NCI-H446 treated with DMSO at 0.1 percent for 48 hours (cell line): ENCODE measurements around the gene TCHP.
"Not testable (repeated sequence)": the region's sequence is repeated elsewhere in the genome, so short reads cannot be mapped to it uniquely, and the experiment has no call there.

Experiments used
- DNase-seq: peaks from one replicate; lab custom pipeline; 2025; lab: John Stamatoyannopoulos, UW

TCHP gene

GRCh38 chr12:109910254-109910968 lies 10.3 kb downstream of the TCHP start:
- DNase-seq: no peak

GRCh38 chr12:109910969-109911348 lies 10.9 kb downstream of the TCHP start:
- no peak for DNase-seq

- no peak for DNase-seq
Observed at GRCh38 chr12:109912855-109913321, 12.8 kb downstream of the TCHP start.

- no peak for DNase-seq
Observed at GRCh38 chr12:109914461-109914860, 14.4 kb downstream of the TCHP start.

- DNase-seq: no peak
Observed at GRCh38 chr12:109915171-109916040, 15.3 kb downstream of the TCHP start.

GRCh38 chr12:109916045-109916444 lies 16.0 kb downstream of the TCHP start:
- DNase-seq: no peak

- no peak for DNase-seq
Observed at GRCh38 chr12:109919456-109919855, 19.4 kb downstream of the TCHP start.

GRCh38 chr12:109920261-109920780 lies 20.2 kb downstream of the TCHP start:
- DNase-seq: no peak

GRCh38 chr12:109921982-109922381 lies 21.9 kb downstream of the TCHP start:
- no peak for DNase-seq

- DNase-seq: no peak
Observed at GRCh38 chr12:109923038-109923437, 23.0 kb downstream of the TCHP start.

- DNase-seq: no peak
Observed at GRCh38 chr12:109923481-109924245, 23.6 kb downstream of the TCHP start.

- DNase-seq: no peak
Observed at GRCh38 chr12:109925185-109925840, 25.2 kb downstream of the TCHP start.

GRCh38 chr12:109926016-109926415 lies 25.9 kb downstream of the TCHP start:
- DNase-seq: no peak

GRCh38 chr12:109926488-109927210 lies 26.6 kb downstream of the TCHP start:
- no peak for DNase-seq

- DNase-seq: no peak
Observed at GRCh38 chr12:109927622-109928021, 27.5 kb downstream of the TCHP start.

GRCh38 chr12:109928058-109928656 lies 28.1 kb downstream of the TCHP start:
- no peak for DNase-seq

- not testable (repeated sequence) for DNase-seq
Observed at GRCh38 chr12:109929326-109929725, 29.3 kb downstream of the TCHP start.

- no peak for DNase-seq
Observed at GRCh38 chr12:109930028-109930800, 30.1 kb downstream of the TCHP start.

GRCh38 chr12:109931143-109931542 lies 31.1 kb downstream of the TCHP start:
- DNase-seq: no peak
